ENCODE measurements around the gene DCC. TPM values are rescaled to one million over a fixed set of nuclear protein-coding genes. Genes with fewer than 3 reads are reported as not detected.

DCC gene
- total RNA-seq, 1 experiment from 2014 or later = not detected

DNA sequence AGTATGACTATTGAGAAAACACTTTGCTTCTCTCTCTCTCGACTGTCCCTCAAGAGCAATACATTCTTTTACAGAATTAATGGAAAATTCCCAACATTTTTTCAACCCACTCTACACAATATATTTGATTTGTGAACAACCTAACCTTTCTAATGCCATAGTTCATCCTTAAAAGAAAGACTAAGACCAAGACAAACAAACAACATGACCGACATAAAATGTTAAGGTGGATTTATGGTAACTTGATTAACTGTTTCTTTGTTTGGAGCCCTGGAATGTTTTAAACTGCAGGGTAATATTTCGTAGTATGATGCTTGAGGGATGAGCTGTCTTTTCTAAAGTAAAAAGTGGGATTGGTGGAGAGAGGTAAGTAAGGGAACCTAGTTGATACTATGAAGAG, 1146.3 kb downstream of the DCC start:
- H3K4me1 ChIP-seq (replicated peaks; ENCODE audit: insufficient read depth) = no peaks in the 10 kb centered on the region
- no peak overlapping the region for H2AFZ ChIP-seq
- no peaks in the 10 kb centered on the region for H4K20me1 ChIP-seq (ENCODE audit: insufficient read depth)
- H3K4me3 ChIP-seq = no peak overlapping the region
- no peaks in the 10 kb centered on the region for H3K79me2 ChIP-seq (ENCODE audit: low read depth)
- no peaks in the 10 kb centered on the region for H3K9me3 ChIP-seq (ENCODE audit: insufficient read depth, low read depth)
- ChIA-PET CTCF (no interaction called here), POLR2A (ENCODE audit: unreplicated experiment) (no interaction called here)
- no peak overlapping the region for H3K4me2 ChIP-seq
- DNase-seq = no peak
- H3K9me2 ChIP-seq (ENCODE audit: insufficient read depth) = no peaks in the 10 kb centered on the region
- intact Hi-C loops (cut with micrococcal nuclease; ENCODE audit: unreplicated experiment) = no loop called here
- no peak for TF ChIP-seq EZH2 (IDR thresholded peaks at IDR 0.05; ENCODE audit: low read depth)
- TF ChIP-seq CTCF (conservative IDR thresholded peaks at IDR 0.05) = no peak
- no TSS peak for BruUV-seq (replicated peaks)
- no peaks in the 10 kb centered on the region for H3F3A ChIP-seq (ENCODE audit: insufficient read depth, low read depth)
- 0 out of 2 replicates have a peak, but pooled peaks cover 4% of the 10 kb centered on the region for H3K27me3 ChIP-seq (ENCODE audit: insufficient read depth, low read depth)
- no peaks in the 10 kb centered on the region for H3K36me3 ChIP-seq (ENCODE audit: low read depth)
- H3K27ac ChIP-seq = no peak overlapping the region

GRCh38 chr18:53489266-53489665, 1149.3 kb downstream of the DCC start:
- intact Hi-C loops (cut with micrococcal nuclease; ENCODE audit: unreplicated experiment) = no loop called here
- CTCF ChIA-PET = no interaction called here
- 0 out of 2 replicates have a peak, but pooled peaks cover 4% of the 10 kb centered on the region for H3K27me3 ChIP-seq (ENCODE audit: insufficient read depth, low read depth)
- TF ChIP-seq CTCF (conservative IDR thresholded peaks at IDR 0.05) (no peak), EZH2 (IDR thresholded peaks at IDR 0.05; ENCODE audit: low read depth) (no peak)
- H3K4me3 ChIP-seq = no peak overlapping the region
- no peaks in the 10 kb centered on the region for H3K36me3 ChIP-seq (ENCODE audit: low read depth)
- no peaks in the 10 kb centered on the region for H3F3A ChIP-seq (ENCODE audit: insufficient read depth, low read depth)
- no TSS peak for BruUV-seq (replicated peaks)
- no peak overlapping the region for H3K27ac ChIP-seq
- no peaks in the 10 kb centered on the region for H3K9me3 ChIP-seq (ENCODE audit: insufficient read depth, low read depth)
- no peaks in the 10 kb centered on the region for H3K79me2 ChIP-seq (ENCODE audit: low read depth)
- H4K20me1 ChIP-seq (ENCODE audit: insufficient read depth) = no peaks in the 10 kb centered on the region
- H3K9me2 ChIP-seq (ENCODE audit: insufficient read depth) = no peaks in the 10 kb centered on the region
- H3K4me1 ChIP-seq (replicated peaks; ENCODE audit: insufficient read depth) = no peaks in the 10 kb centered on the region
- POLR2A ChIA-PET (ENCODE audit: unreplicated experiment) = no interaction called here
- DNase-seq = no peak
- no peak overlapping the region for H2AFZ ChIP-seq
- no peak overlapping the region for H3K4me2 ChIP-seq

DNA sequence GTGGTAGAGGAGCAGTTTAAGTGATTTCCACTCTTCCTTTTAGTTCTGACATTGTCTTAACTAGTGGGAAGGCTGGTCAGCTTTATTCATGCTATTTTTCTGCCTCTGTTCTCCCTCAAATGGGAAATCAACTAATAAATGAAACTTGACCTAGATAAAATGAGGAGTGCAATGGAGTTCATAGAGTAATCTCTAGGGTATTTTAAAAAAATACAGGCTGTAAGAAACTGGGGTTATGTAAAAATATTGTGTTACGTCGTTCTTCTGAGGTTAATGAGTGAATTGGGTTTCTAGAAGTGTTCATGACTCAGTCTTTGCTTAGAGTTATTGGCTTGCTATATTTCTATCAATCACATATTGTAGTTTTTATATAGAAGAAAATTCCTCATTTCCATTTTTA, 1150.0 kb downstream of the DCC start:
- ChIA-PET CTCF (no interaction called here), POLR2A (ENCODE audit: unreplicated experiment) (no interaction called here)
- intact Hi-C loops (cut with micrococcal nuclease; ENCODE audit: unreplicated experiment) = no loop called here
- H3K4me2 ChIP-seq = no peak overlapping the region
- no peak overlapping the region for H3K4me3 ChIP-seq
- H3K9me3 ChIP-seq (ENCODE audit: insufficient read depth, low read depth) = no peaks in the 10 kb centered on the region
- BruUV-seq (replicated peaks) = no TSS peak
- H3K79me2 ChIP-seq (ENCODE audit: low read depth) = no peaks in the 10 kb centered on the region
- no peaks in the 10 kb centered on the region for H3K9me2 ChIP-seq (ENCODE audit: insufficient read depth)
- H3K27me3 ChIP-seq (ENCODE audit: insufficient read depth, low read depth) = 0 out of 2 replicates have a peak, but pooled peaks cover 4% of the 10 kb centered on the region
- H4K20me1 ChIP-seq (ENCODE audit: insufficient read depth) = no peaks in the 10 kb centered on the region
- no peak overlapping the region for H3K27ac ChIP-seq
- H3K4me1 ChIP-seq (replicated peaks; ENCODE audit: insufficient read depth) = no peaks in the 10 kb centered on the region
- H2AFZ ChIP-seq = no peak overlapping the region
- H3K36me3 ChIP-seq (ENCODE audit: low read depth) = no peaks in the 10 kb centered on the region
- DNase-seq = no peak
- H3F3A ChIP-seq (ENCODE audit: insufficient read depth, low read depth) = no peaks in the 10 kb centered on the region
- no peak for TF ChIP-seq CTCF (conservative IDR thresholded peaks at IDR 0.05)
- TF ChIP-seq EZH2 (IDR thresholded peaks at IDR 0.05; ENCODE audit: low read depth) = no peak

Measured in PC-9 (cell line).